Astrocyte of the hippocampus (primary cell): ENCODE measurements around the gene GABRB3.
A peak's percentile ranks its signal among the peaks of the same experiment; 100 is the strongest.
"Not testable (repeated sequence)": the region's sequence is repeated elsewhere in the genome, so short reads cannot be mapped to it uniquely, and the experiment has no call there.

ENCODE experiments used
- DNase-seq: peaks from one replicate; pipeline ENCODE4 v3.0.0; 2011; ENCODE audit warnings: low read depth, low spot score

Gene GABRB3

DNA sequence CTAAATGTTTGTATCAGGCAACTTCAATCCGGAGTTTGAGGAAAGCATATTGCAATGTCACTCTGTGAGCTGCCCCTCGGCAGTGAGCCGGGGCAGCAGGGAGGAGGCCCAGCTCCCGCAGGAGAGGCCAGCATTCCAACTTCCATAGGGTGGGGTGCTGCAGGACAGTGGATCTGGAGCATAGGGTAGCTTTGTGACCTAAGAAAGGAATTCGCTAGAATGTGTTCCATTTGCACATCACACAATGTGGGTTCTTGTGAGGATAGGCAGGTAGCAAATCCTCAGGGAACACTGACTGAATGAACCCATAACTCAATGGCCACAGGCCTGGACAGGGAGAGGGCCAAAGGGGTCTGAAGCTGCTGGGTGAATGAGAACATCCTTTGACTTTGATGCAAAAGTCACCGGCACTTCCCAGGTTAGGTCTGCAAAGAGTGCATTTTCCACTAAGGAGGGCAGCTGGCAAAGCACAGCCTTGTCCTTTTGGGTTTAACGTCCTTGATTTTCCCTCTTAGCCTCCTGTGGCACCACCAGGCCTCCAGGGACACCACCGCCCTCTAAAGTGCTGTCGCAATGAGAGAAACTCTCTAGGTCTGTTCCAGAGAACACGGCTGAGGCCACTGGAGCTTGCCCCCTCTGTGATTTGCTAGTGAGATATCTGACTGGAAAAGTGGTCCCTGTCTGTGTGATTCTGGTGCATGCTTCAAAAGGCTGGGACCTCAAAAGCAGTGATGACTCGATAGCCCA, 36.2 kb downstream of the GABRB3 start:
- no peak for DNase-seq

DNA sequence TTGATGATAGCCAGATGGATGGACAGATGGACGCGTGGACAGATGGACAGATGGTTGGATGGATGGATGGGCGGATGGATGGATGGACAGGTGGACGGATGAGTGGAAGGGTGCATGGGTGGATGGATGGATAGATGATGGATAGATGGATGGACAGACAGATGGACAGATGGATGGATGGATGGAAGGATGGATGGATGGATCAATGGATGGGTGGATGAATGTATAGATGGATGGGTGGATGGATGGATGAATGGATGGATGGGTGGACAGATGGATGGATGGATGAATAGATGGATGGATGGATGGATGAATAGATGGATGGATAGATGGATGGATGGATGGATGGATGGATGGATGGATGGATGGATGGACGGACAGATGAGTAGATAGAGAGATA, 40.9 kb downstream of the GABRB3 start:
- DNase-seq: no peak

DNA sequence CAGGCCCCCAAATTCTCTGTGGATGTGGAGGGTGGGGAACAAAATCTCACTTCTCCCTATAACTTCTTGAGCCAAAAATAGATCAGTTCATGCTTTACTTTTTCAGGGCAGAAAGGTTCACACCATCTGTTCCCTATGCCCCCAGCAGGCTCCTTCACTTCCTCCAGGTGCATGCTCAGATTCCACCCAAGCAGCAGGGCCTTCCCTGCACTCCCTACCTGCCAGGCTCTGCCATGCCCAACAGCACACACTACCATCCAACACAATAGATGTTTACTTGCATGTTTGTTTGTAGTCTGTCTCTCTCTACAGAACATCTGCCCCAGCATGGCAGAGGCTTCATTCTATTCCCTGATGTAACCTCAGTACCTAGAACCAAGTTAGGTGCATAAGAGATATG, 43.3 kb downstream of the GABRB3 start:
- DNase-seq: no peak

DNA sequence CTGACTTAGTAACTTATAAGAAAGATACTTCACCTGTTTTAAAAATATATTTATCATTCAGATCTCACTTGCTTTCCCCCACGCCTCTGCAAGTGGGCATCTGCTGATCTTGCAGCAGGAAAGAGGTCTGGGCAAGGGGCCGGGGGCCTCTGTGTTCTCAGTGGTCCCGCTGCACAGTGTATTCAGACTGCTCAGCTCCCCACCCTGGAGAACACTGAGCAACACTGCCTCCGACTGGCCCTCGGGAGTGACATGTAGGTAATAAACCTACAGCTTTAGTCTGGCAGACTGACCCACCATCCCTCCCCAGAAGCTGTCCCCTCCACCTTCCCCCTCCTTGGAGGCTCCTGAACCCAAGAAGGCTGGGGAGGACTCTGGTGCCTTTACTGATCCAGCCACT, 43.8 kb downstream of the GABRB3 start:
- no peak for DNase-seq

DNA sequence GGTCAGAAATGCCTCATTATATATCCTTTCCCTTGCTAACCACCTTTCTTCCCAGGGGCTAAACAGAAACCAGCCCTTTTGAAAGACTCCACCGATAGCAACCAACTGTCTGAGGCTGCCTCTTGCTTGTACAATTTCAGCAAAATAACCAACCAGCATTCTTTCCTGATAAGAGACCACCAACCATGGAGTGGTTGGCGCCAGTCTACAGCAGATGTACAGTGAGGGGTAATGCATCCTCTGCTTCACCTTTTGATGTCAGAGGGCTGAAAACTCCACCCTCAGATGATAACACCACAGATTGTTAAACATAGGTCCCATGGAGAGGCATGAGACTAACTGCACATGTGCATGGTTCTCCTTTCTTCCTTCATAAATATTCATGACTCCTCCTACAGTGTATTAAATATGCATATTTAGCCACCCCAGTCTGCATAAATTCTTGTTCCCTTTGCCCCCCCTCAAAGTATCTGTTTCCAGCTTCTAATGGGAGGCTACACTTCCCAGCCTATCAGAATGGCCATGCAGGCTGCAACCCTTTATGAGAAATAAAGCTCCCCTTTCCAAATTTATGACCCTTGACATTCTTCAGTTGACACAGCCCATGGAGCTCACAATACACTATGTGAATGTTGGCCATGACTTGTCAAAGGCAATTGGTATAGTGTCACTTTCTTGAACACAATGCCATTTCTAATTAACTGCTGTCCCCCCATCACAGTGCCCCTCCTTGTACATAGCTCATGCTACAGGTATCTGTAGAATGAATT, 48.3 kb downstream of the GABRB3 start:
- no peak for DNase-seq

DNA sequence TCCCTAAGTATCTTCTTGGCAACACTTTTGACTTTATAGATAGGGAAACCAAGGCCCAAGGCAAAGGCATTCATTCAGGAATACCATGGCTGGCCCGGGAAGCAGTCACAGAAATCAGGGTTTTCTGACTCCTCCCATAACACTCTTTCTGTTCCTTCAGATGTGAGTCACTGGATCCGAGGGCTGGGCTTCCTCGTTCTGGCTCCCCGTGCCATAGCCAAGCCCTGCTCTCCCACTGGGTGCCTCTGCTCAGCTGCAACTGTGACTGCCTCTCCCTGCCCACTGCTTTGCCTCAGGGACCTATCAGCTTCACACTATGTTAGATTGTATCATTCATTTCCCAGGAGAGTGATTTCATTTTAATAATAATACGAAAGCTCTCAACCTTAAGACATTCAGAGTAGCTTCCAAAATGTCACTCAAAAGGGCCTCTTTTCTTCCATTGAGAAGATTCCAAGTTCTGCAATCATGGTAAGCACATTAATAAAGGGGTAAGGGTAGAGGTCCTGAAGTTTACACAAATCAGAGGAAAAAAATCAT, 50.2 kb downstream of the GABRB3 start:
- peak; percentile 34 for DNase-seq

DNA sequence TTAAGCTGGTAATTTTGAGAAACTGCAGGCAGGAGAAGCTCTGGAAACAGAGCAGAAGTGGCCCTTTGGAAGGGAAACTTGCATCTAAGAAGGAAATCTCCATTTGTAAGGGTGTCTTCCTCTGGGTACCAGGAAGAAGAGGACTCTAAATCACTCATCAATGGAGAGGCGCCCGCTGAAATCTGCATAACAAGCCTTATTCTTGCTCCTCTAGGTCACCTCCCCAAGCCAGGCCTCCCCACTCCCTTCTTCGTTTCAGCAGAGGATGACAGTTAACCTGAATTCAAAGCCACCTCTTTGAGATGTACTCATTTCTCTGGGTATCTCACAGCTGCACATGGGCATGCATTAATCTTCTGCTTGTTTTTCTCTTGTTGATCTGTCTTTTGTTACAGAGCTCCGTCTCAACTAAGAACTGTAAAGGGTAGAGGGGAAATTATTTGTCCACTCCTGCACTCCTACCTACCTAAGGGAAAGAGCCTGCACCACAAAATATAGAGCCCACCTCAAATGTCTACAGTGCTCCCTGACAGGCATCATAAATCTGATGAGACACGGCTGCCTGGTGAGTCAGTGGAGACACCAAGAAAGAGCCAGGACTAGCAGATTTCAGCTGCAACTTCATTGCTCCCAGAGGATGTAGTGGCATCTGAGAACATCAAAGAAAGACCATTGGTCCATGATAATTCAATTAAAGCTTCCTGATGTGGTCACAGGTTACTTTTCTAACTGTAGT, 51.5 kb downstream of the GABRB3 start:
- no peak for DNase-seq

DNA sequence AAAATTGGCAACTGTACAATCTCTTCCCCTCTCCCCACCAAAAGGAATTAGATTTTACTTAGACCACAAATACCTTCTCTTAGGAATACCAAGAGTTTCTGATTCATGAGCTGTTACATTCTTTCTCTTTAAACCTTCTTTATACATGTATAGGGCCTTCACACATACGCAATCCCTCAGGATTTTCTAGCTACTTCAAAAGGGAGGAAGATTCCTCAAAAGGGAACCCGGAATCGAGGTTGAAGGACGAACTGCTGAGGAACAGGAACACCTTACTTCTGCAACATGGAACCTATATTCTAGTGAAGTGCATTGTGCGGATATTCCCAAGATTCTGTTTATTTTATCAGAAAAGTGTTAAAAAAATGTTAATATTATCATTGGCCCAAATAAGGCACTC, 52.3 kb downstream of the GABRB3 start:
- peak; percentile 15 for DNase-seq

DNA sequence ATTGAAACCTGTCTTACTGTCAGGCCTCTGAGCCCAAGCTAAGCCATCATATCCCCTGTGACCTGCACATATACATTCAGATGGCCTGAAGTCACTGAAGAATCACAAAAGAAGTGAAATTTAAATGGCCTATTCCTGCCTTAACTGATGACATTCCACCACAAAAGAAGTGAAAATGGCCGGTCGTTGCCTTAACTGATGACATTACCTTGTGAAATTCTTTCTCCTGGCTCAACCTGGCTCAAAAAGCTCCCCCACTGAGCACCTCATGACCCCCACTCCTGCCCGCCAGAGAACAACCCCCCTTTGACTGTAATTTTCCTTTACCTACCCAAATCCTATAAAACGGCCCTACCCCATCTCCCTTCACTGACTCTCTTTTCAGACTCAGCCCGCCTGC, 53.0 kb downstream of the GABRB3 start:
- not testable (repeated sequence) for DNase-seq

DNA sequence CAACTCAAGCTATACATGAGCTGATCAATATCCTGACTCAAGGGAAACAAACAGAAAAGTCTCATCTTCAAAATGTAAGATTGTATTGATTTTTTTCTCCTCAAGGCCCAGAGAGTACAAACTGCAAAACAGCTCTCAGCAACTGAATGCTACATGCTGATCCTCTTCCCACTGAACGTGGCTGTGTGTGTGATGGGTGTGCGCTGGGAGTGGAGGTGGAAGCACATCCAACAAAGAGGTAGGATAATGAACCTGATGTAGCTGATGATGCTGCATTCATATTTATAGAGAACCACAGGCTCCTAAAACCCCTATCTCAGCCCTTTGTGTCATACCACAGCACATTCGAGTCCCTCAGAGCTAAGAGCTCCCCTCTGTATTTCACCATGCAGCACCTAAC, 56.8 kb downstream of the GABRB3 start:
- no peak for DNase-seq

DNA sequence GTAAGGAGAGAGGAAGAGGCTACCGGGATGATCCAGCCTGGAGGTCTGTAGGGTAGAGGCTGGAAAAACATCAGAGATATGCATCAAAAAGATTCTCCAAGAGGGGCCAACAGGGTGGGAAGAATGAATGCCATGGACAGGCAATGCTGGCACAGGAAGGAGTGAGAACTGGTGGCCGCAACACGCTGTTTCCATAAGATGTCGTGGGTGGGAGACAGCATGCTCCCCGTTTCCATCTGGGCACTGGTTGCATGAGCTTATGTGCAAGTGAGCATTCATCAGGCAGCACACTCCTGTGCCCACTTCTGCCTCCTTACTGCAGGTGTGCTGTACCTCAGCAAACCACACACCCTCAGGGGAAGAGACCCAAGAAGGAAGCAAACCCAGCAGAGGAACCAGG, 59.4 kb downstream of the GABRB3 start:
- DNase-seq: no peak

DNA sequence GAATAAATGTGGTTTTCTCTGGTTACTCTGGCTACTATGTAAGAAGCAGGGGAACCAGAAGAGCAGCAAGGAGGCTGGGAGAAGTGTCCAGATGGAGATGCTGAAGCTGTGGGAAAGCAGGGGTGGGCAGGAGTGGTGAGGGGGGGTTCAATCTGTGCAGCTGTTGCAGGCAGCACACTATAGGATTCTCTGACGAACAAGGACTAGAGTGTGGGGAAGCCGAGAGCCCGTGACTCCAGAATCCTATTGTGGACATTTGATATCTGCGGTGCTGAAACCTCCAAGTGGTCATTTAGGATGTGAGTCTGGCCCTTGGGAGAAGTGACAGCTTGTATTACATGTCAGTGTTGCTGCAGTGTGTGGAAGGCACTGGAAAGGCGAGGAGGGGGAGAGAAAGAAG, 60.5 kb downstream of the GABRB3 start:
- no peak for DNase-seq

DNA sequence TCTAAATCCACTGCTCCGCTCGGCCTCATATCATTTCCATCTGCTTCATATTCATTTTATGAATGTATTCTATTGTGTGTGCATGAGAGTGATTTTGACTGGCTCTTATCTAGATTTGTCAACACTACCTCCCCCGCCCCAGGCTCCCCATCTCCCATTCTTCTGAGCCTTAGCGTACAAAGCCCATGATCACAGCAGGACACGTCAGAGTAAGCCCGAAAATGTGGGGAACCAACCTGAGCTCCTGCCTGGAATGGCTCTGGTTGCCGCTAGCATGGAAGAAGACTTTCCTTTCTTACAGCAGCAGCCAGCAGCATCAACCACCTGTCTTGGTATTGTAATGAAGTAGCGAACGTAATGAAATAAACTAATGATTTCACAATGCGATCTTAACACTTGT, 61.4 kb downstream of the GABRB3 start:
- DNase-seq: no peak

DNA sequence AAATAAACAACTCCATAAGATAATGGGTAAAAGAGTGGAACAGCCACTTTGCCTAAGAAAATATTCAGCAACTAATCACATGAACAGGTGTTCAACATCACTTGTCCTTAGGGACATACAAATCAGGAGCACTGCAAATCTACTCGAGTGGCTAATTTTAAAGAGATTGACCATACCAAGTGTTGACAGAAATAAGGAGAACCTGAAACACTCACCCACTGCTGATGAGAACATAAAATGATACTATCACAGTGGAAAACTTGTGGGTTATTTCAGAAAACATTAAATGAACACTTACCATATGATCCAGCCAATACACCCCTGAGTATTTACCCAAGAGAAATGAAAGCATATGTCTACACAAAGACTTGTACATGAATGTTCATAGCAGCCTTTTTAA, 70.5 kb downstream of the GABRB3 start:
- no peak for DNase-seq

DNA sequence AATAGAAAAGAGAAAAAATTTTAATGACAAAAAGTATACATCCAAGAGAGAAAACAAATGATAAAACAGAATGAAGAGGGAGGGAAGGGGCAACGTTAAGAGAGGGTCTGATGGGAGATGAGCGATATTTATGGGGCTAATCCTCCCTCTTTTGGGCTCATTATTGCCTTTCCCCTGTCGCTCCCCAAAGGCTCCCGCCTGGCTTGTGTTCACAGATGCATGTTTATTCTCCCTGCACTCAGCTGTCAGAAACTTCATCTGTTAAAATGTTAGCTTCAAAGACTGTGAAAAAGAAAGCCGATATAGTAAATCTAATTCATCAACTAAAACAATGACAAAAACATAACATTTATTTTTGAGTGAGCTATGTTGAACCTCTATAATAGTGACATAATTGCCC, 74.3 kb downstream of the GABRB3 start:
- DNase-seq: no peak

DNA sequence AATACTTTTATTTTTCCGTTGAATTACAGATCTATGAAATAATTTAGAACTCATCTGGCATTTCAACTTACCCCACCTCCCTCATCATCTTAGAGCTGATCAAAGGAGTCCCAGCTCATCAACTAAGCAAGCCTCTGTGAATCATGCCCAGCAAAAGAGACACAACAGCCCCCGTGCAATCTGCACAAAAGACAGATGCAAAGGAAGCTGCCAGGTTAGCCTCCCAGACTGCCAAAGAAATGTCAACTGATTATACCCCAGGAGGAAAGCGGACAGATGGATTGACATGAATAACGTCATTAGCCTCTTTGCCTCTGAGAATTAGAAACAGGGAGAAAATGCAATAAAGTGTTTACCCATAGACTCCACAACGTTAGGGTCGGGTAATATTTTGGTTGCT, 75.0 kb downstream of the GABRB3 start:
- no peak for DNase-seq

DNA sequence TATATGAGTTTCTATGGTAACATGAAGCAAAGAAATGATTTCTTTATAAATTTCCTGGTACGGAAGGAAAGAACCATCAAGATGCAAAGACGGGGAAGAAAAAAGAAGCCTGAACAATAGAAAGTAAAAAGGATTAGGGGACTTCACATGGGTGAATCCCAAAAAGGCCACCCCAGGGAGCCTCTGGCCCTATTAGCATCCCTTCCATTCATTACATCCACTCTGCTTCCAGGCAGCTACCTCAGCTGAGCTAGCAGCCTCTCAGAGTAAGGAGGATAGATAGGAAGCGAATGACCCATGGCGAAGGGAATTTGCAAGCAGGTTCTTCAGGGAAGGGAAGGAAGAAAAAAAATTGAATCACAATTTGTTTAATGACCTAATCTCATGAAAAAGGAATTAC, 81.6 kb downstream of the GABRB3 start:
- DNase-seq: no peak

DNA sequence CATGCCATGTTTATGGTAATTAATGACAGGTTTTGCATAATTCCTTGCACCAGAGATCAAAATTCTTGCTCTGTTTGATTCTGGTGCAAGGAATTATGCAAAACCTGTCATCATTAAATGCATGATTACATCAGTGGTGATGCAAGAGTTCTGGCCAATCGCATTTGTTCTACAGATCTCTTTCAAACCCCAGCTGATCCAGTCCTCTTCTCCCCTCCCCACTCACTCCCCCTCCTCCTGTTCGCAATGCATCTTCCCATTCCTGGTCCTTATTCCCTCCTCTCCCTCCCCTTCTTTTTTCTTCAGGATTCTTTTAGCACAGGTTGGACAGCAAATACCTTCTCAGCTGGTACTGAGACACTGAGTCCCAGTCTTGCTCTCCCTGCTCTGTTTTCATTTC, 82.1 kb downstream of the GABRB3 start:
- DNase-seq: no peak

DNA sequence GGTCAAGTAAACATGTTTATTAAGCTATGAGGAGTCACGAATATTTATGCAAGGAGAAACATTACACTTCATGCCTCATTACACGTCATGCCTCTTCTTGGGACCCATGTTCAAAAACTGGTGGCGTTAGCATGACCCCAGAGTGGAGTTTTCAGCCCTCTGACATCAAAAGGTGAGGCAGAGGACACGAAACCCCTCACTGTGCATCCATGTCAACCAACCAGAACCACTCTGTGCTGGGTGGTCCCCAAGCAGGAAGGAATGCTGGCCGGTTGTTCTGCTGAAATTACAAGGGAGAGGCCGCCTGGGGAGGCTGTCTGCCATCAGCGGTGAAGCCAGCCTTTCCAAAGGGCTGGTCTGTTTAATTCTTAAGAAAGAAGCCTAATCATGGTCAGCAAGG, 83.4 kb downstream of the GABRB3 start:
- no peak for DNase-seq

DNA sequence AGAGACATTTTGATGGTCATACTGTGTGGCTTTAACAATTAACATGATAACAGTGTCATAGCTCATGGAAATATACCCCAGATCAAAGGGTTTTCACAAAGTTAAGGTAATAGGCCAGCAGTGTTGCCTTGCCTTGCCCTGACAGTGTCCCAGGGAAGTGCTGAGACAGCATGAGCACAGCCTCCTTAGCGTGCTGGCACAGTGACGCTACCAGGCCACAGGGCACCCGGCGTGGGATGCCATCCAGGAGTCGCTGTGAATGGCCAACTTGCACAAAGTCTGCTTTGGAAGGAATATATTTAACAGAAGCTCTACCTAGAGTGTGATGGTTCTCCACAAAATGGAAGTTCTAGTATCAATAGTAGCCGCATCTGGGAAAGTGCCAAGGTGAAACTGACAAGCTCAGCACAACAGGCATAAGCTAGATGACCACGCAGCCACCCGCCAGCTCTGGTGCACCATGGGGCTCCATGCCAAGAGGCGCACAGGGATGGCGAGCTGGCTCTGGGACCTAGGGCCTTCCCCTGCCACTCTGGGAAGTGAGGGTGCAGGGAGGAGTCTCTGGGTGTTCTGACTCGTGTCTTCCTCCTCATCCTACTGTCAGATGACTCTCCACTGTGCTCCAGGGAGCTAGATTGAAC, 86.2 kb downstream of the GABRB3 start:
- DNase-seq: no peak

DNA sequence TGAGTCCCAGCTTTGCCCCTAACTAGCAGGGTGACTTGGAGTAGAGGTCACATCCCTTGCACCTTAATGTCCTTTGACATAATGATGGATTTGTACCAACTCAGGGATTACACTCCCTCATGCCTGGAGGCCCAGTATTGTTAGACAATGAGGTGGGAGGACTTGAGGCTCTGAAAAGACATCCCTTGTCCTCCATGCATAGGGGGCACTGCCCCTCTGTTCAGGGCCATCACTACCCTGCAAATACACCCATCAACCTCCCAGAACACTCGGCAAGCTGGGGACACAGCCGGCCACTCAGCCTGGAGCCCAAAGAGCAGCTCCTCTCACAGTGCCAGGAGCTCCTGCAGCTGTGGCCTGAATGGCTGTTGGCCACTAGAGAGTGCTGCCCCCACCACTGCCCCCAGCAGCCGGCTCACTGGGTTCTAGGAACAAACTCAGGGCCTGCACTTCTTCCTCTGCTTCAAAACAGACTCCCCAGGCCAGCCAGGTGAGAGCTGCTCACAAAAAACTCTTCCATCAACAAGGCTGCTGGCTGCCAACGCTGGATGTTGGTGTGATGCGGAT, 90.2 kb downstream of the GABRB3 start:
- no peak for DNase-seq

DNA sequence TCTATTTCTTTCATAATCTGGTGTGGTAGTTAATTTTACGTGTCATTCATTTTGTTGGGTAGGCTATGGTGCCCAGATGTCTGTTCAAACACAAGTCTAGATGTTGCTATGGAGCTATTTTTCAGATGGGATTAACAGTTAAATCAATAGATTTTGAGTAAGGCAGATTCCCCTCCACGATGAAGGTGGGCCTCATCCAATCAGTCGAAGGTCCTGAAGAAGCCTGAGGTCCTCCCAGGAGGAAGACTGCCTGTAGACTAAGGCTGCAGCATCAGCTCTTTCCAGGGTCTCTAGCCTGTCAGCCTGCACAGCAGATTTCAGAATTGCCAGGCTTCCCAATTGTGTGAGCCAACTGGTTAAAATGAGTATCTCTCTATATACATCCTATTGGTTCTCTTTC, 92.9 kb downstream of the GABRB3 start:
- no peak for DNase-seq
